ENCODE results near the gene FAM229A. TPM values are rescaled to one million over a fixed set of nuclear protein-coding genes. Genes with fewer than 3 reads are reported as not detected.

The FAM229A gene
- total and polyA plus RNA-seq, 9 of the 15 experiments (the other 6 are each of a cell fraction or from before 2014, with no cell fraction given) = 0.04 to 21.6 (median 7.4) TPM

DNA sequence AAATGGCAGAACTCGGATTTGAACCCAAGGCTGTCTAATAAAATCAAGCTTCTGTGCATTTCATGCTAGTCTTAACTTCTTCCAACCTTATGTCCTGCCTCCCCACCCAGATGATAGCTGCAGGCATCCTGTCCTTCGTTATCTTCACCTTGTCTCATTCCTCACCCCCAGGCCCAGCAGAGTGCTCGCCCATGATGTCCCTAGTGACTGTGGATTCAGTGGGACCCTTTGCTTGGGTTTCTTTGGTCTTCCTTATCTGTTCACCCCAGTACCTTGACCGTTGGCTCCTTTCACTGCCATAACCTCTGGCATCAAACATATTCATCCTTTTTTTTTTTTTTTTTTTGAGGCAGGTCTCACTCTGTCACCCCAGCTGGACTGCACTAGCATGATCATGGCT, 37.6 kb upstream of the FAM229A start (continued):
- TF ChIP-seq, protein P1, sequence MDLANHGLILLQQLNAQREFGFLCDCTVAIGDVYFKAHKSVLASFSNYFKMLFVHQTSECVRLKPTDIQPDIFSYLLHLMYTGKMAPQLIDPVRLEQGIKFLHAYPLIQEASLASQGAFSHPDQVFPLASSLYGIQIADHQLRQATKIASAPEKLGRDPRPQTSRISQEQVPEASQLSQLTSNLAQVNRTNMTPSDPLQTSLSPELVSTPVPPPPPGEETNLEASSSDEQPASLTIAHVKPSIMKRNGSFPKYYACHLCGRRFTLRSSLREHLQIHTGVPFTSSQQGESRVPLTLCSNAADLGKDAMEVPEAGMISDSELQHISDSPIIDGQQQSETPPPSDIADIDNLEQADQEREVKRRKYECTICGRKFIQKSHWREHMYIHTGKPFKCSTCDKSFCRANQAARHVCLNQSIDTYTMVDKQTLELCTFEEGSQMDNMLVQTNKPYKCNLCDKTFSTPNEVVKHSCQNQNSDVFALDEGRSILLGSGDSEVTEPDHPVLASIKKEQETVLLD (IDR thresholded peaks at IDR 0.05) = peak; percentile 79
- TF ChIP-seq IFI16 (CRISPR knock-in tag; IDR thresholded peaks at IDR 0.05) (no peak), GTF2F1 (IDR thresholded peaks at IDR 0.05; ENCODE audit: low read depth, low read length) (no peak), ZNF311 (CRISPR knock-in tag; IDR thresholded peaks at IDR 0.05) (no peak), KDM1A (IDR thresholded peaks at IDR 0.05) (peak; percentile 70 to 72; a peak in 3 of 4 replicates), NUFIP1 (IDR thresholded peaks at IDR 0.05; ENCODE audit: partially characterized antibody) (no peak)
- TF ChIP-seq, protein P2, sequence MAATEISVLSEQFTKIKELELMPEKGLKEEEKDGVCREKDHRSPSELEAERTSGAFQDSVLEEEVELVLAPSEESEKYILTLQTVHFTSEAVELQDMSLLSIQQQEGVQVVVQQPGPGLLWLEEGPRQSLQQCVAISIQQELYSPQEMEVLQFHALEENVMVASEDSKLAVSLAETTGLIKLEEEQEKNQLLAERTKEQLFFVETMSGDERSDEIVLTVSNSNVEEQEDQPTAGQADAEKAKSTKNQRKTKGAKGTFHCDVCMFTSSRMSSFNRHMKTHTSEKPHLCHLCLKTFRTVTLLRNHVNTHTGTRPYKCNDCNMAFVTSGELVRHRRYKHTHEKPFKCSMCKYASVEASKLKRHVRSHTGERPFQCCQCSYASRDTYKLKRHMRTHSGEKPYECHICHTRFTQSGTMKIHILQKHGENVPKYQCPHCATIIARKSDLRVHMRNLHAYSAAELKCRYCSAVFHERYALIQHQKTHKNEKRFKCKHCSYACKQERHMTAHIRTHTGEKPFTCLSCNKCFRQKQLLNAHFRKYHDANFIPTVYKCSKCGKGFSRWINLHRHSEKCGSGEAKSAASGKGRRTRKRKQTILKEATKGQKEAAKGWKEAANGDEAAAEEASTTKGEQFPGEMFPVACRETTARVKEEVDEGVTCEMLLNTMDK (IDR thresholded peaks at IDR 0.05; ENCODE audit: borderline replicate concordance, insufficient read depth, low read depth, low read length, poor library complexity, severe bottlenecking) = no peak
- TF ChIP-seq, protein P3, sequence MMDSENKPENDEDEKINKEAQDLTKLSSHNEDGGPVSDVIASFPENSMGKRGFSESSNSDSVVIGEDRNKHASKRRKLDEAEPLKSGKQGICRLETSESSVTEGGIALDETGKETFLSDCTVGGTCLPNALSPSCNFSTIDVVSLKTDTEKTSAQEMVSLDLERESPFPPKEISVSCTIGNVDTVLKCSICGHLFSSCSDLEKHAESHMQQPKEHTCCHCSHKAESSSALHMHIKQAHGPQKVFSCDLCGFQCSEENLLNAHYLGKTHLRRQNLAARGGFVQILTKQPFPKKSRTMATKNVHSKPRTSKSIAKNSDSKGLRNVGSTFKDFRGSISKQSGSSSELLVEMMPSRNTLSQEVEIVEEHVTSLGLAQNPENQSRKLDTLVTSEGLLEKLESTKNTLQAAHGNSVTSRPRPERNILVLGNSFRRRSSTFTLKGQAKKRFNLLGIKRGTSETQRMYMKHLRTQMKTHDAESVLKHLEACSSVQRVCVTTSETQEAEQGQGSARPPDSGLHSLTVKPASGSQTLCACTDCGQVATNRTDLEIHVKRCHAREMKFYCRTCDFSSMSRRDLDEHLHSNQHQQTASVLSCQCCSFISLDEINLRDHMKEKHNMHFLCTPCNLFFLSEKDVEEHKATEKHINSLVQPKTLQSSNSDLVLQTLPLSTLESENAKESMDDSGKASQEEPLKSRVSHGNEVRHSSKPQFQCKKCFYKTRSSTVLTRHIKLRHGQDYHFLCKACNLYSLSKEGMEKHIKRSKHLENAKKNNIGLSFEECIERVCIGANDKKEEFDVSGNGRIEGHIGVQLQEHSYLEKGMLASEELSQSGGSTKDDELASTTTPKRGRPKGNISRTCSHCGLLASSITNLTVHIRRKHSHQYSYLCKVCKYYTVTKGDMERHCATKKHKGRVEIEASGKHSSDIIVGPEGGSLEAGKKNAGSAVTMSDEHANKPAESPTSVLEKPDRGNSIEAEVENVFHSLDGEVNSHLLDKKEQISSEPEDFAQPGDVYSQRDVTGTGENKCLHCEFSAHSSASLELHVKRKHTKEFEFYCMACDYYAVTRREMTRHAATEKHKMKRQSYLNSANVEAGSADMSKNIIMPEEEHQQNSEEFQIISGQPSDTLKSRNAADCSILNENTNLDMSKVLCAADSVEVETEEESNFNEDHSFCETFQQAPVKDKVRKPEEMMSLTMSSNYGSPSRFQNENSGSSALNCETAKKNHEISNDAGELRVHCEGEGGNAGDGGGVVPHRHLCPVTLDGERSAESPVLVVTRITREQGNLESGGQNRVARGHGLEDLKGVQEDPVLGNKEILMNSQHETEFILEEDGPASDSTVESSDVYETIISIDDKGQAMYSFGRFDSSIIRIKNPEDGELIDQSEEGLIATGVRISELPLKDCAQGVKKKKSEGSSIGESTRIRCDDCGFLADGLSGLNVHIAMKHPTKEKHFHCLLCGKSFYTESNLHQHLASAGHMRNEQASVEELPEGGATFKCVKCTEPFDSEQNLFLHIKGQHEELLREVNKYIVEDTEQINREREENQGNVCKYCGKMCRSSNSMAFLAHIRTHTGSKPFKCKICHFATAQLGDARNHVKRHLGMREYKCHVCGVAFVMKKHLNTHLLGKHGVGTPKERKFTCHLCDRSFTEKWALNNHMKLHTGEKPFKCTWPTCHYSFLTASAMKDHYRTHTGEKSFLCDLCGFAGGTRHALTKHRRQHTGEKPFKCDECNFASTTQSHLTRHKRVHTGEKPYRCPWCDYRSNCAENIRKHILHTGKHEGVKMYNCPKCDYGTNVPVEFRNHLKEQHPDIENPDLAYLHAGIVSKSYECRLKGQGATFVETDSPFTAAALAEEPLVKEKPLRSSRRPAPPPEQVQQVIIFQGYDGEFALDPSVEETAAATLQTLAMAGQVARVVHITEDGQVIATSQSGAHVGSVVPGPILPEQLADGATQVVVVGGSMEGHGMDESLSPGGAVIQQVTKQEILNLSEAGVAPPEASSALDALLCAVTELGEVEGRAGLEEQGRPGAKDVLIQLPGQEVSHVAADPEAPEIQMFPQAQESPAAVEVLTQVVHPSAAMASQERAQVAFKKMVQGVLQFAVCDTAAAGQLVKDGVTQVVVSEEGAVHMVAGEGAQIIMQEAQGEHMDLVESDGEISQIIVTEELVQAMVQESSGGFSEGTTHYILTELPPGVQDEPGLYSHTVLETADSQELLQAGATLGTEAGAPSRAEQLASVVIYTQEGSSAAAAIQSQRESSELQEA (IDR thresholded peaks at IDR 0.05; ENCODE audit: low read depth) = 0 out of 2 replicates have a peak, but pooled peaks have one; percentile 19
- TF ChIP-seq, protein P4, sequence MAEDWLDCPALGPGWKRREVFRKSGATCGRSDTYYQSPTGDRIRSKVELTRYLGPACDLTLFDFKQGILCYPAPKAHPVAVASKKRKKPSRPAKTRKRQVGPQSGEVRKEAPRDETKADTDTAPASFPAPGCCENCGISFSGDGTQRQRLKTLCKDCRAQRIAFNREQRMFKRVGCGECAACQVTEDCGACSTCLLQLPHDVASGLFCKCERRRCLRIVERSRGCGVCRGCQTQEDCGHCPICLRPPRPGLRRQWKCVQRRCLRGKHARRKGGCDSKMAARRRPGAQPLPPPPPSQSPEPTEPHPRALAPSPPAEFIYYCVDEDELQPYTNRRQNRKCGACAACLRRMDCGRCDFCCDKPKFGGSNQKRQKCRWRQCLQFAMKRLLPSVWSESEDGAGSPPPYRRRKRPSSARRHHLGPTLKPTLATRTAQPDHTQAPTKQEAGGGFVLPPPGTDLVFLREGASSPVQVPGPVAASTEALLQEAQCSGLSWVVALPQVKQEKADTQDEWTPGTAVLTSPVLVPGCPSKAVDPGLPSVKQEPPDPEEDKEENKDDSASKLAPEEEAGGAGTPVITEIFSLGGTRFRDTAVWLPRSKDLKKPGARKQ (CRISPR knock-in tag; IDR thresholded peaks at IDR 0.05) = no peak
- TF ChIP-seq, protein P5, sequence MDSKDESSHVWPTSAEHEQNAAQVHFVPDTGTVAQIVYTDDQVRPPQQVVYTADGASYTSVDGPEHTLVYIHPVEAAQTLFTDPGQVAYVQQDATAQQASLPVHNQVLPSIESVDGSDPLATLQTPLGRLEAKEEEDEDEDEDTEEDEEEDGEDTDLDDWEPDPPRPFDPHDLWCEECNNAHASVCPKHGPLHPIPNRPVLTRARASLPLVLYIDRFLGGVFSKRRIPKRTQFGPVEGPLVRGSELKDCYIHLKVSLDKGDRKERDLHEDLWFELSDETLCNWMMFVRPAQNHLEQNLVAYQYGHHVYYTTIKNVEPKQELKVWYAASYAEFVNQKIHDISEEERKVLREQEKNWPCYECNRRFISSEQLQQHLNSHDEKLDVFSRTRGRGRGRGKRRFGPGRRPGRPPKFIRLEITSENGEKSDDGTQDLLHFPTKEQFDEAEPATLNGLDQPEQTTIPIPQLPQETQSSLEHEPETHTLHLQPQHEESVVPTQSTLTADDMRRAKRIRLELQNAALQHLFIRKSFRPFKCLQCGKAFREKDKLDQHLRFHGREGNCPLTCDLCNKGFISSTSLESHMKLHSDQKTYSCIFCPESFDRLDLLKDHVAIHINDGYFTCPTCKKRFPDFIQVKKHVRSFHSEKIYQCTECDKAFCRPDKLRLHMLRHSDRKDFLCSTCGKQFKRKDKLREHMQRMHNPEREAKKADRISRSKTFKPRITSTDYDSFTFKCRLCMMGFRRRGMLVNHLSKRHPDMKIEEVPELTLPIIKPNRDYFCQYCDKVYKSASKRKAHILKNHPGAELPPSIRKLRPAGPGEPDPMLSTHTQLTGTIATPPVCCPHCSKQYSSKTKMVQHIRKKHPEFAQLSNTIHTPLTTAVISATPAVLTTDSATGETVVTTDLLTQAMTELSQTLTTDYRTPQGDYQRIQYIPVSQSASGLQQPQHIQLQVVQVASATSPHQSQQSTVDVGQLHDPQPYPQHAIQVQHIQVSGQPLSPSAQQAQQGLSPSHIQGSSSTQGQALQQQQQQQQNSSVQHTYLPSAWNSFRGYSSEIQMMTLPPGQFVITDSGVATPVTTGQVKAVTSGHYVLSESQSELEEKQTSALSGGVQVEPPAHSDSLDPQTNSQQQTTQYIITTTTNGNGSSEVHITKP (IDR thresholded peaks at IDR 0.05; ENCODE audit: partially characterized antibody) = no peak

All from K562 (cell line).